ENCODE data around the gene SLC7A8. TPM values are rescaled to one million over a fixed set of nuclear protein-coding genes. Genes with fewer than 3 reads are reported as not detected.

SLC7A8 gene
- total RNA-seq, 2 experiments from 2014 or later, result 0.73 to 0.80 TPM

DNA sequence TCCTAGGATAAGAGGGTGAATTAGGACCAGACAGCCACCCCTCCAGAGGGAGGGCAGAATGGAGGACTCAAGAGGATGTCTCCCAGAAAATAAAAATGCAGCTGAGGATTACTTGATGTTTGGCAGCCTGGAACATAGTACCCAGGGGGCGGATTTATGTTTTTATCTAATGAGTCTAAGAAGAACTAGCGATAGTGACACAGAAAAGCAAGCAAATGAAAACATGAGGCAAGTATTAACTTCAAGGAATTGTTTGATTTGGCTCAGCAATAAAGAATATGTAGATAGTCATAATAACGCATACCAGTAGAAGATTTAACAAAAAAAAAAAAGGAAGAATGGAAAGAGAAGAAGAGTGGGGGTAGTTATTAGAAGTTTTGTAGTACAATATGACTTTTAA is 10.0 kb upstream of the SLC7A8 start:
- TF ChIP-seq, protein P1, sequence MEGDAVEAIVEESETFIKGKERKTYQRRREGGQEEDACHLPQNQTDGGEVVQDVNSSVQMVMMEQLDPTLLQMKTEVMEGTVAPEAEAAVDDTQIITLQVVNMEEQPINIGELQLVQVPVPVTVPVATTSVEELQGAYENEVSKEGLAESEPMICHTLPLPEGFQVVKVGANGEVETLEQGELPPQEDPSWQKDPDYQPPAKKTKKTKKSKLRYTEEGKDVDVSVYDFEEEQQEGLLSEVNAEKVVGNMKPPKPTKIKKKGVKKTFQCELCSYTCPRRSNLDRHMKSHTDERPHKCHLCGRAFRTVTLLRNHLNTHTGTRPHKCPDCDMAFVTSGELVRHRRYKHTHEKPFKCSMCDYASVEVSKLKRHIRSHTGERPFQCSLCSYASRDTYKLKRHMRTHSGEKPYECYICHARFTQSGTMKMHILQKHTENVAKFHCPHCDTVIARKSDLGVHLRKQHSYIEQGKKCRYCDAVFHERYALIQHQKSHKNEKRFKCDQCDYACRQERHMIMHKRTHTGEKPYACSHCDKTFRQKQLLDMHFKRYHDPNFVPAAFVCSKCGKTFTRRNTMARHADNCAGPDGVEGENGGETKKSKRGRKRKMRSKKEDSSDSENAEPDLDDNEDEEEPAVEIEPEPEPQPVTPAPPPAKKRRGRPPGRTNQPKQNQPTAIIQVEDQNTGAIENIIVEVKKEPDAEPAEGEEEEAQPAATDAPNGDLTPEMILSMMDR (IDR thresholded peaks at IDR 0.05), result no peak

DNA sequence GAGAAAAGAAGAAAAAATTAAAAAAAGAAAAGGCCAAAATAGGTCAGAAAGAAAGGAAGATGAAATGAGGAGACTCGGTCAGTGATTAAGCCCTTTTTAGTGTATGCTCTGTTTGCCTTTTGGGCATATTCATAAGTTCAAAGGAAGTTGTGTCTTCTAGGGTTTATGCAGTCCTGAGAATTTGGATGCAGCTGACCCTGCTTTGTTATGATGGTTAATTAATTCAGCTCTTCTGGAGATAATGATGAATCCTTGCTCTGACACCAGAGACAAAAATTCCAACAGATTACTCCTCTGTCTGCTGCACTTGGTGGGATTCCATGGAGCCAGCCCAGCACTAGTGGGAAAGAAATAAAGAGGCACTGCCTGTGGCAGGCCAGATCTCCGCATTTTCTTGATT is 4.5 kb upstream of the SLC7A8 start:
- Mint-ChIP-seq H3K27me3 (no peaks in the 10 kb centered on the region), H3K4me1 (ENCODE audit: low read depth) (no peaks in the 10 kb centered on the region), H3K4me3 (no peak overlapping the region), H3K36me3 (ENCODE audit: low read depth) (no peaks in the 10 kb centered on the region), H3K27ac (no peak overlapping the region), H3K9me3 (no peaks in the 10 kb centered on the region)
- TF ChIP-seq, protein P1 (IDR thresholded peaks at IDR 0.05), result no peak
- ChIA-PET POLR2A (interaction anchor here (1.0 to 2.3 kb wide), 4 partner anchors 11 to 133 kb away, joined by 3 to 15 read pairs (median 4); partner anchors contain the start of genes ACIN1, C14orf119 and PABPN1), CTCF (interaction anchor here (1.7 to 3.9 kb wide), 5 partner anchors 67 to 119 kb away, joined by 8 to 29 read pairs (median 10); partner anchors contain the start of genes ACIN1 and C14orf119)
- intact Hi-C loops (cut with DNase I, micrococcal nuclease), result loop anchor here (1.0 to 10.0 kb wide), 6 partner anchors 68 to 203 kb away; partner anchors contain the start of gene AJUBA (in 1 of the 2)
- Histone ChIP-seq H3K4me3 (ENCODE audit: low read length) (no peak overlapping the region), H3K36me3 (ENCODE audit: insufficient read depth, low read length) (no peaks in the 10 kb centered on the region), H3K27ac (ENCODE audit: low read depth in 1 of 2, low read length in 2 of 2) (no peak overlapping the region), H3K27me3 (ENCODE audit: control insufficient read depth in 1 of 2, insufficient read depth in 2 of 2, low read length in 2 of 2) (peaks cover 2 to 4% of the 10 kb centered on the region in 2 experiments), H3K4me1 (ENCODE audit: insufficient read depth, low read length) (peaks cover 7% of the 10 kb centered on the region), H3K9me3 (ENCODE audit: control insufficient read depth in 1 of 2, insufficient read depth in 1 of 2, low read length in 2 of 2) (no peaks in the 10 kb centered on the region)
- no peak for ATAC-seq (ENCODE audit: poor library complexity)
- DNase-seq, result no peak

More for the DNA sequence above, 10.0 kb upstream of the SLC7A8 start:
- Histone ChIP-seq H3K4me3 (ENCODE audit: low read length) (no peak overlapping the region), H3K4me1 (ENCODE audit: insufficient read depth, low read length) (no peaks in the 10 kb centered on the region), H3K9me3 (ENCODE audit: control insufficient read depth in 1 of 2, insufficient read depth in 1 of 2, low read length in 2 of 2) (no peaks in the 10 kb centered on the region), H3K36me3 (ENCODE audit: insufficient read depth, low read length) (no peaks in the 10 kb centered on the region), H3K27ac (ENCODE audit: low read depth in 1 of 2, low read length in 2 of 2) (no peak overlapping the region), H3K27me3 (ENCODE audit: control insufficient read depth in 1 of 2, insufficient read depth in 2 of 2, low read length in 2 of 2) (no peaks in the 10 kb centered on the region)
- POLR2A ChIA-PET, result no interaction called here
- H3K4me1 Mint-ChIP-seq (ENCODE audit: low read depth), result no peaks in the 10 kb centered on the region
- no peaks in the 10 kb centered on the region for H3K36me3 Mint-ChIP-seq (ENCODE audit: low read depth)
- no peak overlapping the region for H3K27ac Mint-ChIP-seq
- intact Hi-C loops (cut with DNase I, micrococcal nuclease), result no loop called here
- DNase-seq, result no peak
- no peak overlapping the region for H3K4me3 Mint-ChIP-seq
- ATAC-seq (ENCODE audit: poor library complexity), result no peak
- H3K9me3 Mint-ChIP-seq, result no peaks in the 10 kb centered on the region
- peaks cover 3% of the 10 kb centered on the region for H3K27me3 Mint-ChIP-seq
- CTCF ChIA-PET, result interaction anchor here (1.0 kb wide), 1 partner anchor 12 kb away, joined by 3 read pairs; no protein-coding TSS in a partner anchor

DNA sequence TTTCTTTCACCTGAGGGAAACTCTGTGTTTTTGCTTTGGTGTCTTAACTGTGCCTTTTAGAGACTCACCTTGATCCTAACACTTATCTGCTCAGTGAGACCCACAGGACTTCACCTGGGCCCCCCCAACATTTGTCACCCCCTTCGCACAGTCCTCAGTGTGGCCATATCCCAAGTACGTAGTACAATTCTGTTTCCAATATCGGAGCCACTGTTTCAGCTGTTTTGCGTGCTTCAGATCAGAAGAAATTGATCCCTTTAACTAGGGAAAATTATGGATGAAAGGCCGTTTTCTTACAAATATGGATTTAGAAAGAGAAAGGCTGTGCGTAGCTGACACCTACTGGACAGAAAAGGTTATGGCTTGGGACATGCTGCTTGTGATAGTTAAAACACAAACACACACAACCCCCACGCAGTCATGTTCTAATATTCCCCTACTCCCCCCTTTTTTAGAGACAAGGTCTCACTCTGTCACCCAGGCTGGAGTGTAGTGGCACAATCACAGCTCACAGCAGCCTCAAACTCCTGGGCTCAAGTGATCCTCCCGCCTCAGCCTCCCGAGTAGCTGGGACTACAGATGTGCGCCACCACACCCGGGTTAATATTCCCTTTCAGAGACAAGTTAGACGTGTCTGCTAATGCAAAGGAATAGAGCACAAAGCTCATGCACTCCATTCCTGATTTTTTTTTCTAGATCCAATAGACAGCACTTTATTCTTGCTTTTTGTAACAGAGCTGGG is 3.6 kb upstream of the SLC7A8 start:
- POLR2A ChIA-PET, result interaction anchor here (1.0 to 2.3 kb wide), 4 partner anchors 11 to 134 kb away, joined by 3 to 15 read pairs (median 4); partner anchors contain the start of genes ACIN1, C14orf119 and PABPN1
- DNase-seq, result peak in 7 of 14 experiments; percentile 3 to 68 (median 37)
- TF ChIP-seq, protein P1 (IDR thresholded peaks at IDR 0.05), result peak; percentile 71

More for the DNA sequence above, 3.6 kb upstream of the SLC7A8 start:
- Histone ChIP-seq H3K36me3 (ENCODE audit: insufficient read depth, low read length) (no peaks in the 10 kb centered on the region), H3K4me3 (ENCODE audit: low read length) (no peak overlapping the region), H3K27ac (ENCODE audit: low read depth in 1 of 2, low read length in 2 of 2) (no peak overlapping the region), H3K4me1 (ENCODE audit: insufficient read depth, low read length) (peaks cover 15% of the 10 kb centered on the region), H3K9me3 (ENCODE audit: control insufficient read depth in 1 of 2, insufficient read depth in 1 of 2, low read length in 2 of 2) (no peaks in the 10 kb centered on the region), H3K27me3 (ENCODE audit: control insufficient read depth in 1 of 2, insufficient read depth in 2 of 2, low read length in 2 of 2) (peaks cover 2 to 12% of the 10 kb centered on the region in 2 experiments)
- Mint-ChIP-seq H3K27ac (no peak overlapping the region), H3K27me3 (no peaks in the 10 kb centered on the region), H3K4me3 (no peak overlapping the region), H3K36me3 (ENCODE audit: low read depth) (no peaks in the 10 kb centered on the region), H3K9me3 (no peaks in the 10 kb centered on the region), H3K4me1 (ENCODE audit: low read depth) (no peaks in the 10 kb centered on the region)
- peak; percentile 58 for ATAC-seq (ENCODE audit: poor library complexity)
- intact Hi-C loops (cut with DNase I, micrococcal nuclease), result loop anchor here (1.0 to 10.0 kb wide), 6 partner anchors 67 to 202 kb away; partner anchors contain the start of gene AJUBA (in 1 of the 2)
- CTCF ChIA-PET, result interaction anchor here (0.9 to 2.6 kb wide), 9 partner anchors 10 to 201 kb away, joined by 3 to 29 read pairs (median 4); partner anchors contain the start of genes ACIN1 and C14orf119
